HG02852 (cell line): ENCODE data around the gene CEP78.
"Not testable (repeated sequence)": the region's sequence is repeated elsewhere in the genome, so short reads cannot be mapped to it uniquely, and the experiment has no call there.

Source experiments
- ATAC-seq: cut with Tn5 transposase; IDR thresholded peaks from one replicate; pipeline ENCODE4 v1.9.1; 2021; ENCODE audit warnings: mild to moderate bottlenecking, moderate library complexity; ENCODE audit not compliant: unreplicated experiment

The CEP78 gene

DNA sequence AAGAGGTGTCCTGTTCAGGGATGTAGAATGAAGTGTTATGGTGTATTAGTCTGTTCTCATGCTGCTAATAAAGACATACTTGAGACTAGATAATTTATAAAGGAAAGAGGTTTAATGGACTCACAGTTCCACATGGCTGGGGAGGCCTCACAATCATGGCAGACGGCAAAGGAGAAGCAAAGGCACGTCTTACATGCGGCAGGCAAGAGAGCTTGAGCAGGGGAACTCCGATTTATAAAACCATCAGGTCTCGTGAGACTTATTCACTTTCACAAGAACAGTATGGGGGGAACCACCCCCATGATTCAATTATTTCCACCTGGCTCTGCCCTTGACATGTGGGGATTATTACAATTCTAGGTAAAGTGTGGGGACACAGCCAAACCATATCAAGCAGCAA is 3.4 kb upstream of the CEP78 start:
- not testable (repeated sequence) for ATAC-seq

DNA sequence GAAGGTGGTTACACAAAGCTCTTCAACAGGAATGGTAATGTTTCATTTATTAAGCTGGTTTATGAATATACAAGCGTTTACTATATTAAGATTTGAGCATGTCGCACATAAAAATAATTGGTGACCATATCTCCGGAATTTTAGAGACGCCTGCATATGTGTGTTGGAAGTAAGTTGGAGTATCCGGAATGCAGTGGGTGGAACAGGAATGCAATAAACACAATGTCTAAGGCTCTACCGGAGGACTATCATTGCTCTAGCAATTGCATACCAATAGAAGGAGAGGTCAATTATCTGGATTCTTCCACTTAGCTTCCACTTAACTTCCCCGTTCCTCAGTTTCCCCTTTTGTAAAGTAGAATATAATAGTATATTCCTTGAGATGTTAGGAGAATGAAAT is 1.1 kb upstream of the CEP78 start:
- no peak for ATAC-seq

DNA sequence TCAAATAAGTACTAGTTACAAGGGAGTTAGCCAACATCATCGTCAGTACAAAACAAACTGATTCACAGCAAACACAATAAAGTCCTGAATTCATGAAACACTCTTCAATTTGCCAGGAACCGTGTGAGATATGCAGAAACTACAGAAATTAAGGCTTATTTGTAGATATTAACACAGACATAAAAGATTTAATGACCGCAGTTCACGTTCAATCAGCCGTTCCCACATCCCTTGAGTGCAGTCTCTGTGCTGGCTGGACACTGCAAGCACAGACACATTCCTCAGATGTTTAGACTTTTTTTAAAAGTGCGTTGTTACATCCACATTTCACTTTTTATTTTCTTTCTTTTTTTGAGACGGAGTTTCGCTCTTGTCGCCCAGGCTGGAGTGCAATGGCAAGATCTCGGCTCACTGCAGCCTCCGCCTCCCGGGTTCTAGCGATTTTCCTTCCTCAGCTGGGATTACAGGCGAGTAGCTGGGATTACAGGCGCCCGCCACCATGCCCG is 566 bp upstream of the CEP78 start:
- ATAC-seq = no peak

DNA sequence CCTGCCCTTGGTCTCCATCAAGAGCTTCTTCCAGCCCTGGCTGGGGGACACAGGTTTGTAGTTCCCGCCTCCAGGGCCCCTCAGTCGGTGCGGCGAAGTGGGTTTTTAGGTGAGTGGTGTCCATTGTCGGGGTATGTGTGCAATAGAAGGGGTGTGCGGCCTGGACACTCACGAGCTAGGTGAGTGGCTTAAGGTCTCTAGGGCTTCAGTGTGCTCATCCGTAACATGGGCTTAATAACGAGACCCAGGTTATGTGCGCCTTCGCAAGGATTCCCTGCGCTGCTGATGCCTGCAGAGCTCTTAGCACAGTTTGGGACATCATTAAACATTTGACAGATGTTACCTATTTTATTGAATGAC is 656 bp downstream of the CEP78 start:
- peak; percentile 14 for ATAC-seq

DNA sequence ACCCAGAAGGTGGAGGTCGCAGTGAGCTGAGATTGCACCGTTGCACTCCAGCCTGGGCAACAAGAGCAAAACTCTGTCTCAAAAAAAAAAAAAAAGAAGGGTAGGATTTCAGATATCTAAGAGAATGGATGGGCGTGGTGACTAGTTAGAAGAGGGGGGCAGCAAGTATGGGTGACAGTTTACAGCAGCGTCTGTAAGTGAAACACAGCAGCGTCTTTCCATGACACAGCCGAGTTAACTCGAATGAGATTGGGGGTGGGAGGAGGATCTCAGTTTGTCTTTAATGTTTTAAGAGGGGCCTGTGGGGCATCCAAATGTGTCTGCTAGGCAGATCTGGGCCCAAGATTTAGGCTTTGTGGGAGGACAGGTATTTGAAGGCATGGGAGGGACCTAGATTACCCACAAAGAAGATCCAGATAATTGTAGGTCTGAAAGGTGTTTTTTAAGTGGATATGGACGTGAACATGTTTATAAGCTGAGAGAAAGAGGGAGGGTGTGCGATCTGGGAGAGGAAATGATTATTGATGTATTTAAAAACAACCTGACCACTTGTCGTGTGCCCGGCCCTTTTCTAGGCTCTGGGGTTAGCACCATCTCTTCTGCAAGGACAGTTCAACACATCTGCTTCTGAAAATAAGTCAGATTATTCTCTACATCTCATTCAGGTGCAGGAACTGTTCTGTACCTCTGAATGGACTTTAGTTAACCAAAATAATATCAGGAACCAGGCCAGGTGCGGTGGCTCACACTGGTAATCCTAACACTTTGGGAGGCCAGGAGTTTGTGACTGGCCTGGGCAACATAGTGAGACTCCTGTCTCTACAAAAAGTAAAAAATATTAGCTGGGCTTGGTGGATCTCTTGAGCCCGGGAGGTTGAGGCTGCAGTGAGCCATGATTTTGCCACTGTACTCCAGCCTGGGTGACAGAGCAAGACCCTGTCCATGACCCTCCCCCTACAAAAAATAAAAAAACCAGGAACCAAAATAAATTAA is 2.5 kb downstream of the CEP78 start:
- no peak for ATAC-seq

DNA sequence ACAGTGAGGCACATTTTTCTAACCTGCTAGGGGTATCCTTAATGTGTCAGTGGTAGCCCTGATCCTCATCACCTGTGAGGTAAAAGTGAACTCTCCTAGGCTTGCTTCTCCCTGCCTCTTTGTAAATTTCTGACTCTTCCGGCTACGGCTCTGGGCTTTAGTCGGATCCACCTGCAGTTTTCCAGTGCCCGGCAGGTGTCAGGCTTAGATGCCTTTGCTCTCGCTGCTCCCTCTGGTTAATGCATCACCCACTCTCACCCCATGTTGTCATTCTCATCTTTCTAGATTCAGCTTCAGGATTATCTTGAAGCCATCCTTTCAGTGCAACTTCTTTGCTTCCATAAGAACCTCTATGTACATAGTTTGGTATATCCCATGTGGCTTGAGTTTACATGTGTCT is 3.6 kb downstream of the CEP78 start:
- ATAC-seq = no peak

DNA sequence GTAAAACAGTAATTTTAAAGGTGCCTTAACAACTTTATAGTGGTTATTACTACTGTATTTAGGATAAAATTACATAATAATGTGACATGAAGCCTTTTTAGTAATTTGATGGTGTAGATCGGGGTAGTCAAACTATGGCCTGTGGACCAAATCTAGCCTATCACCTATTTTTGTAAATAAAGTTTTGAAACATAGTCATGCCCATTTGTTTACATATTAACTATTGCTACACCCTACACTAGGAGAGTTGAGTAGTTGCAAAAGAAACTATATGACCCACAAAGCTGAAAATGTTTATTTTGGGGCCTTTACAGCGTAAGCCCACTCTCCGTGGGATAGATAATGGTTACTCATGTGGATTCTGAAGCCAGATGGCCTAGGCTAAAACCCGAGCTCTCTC is 6.2 kb downstream of the CEP78 start:
- no peak for ATAC-seq

DNA sequence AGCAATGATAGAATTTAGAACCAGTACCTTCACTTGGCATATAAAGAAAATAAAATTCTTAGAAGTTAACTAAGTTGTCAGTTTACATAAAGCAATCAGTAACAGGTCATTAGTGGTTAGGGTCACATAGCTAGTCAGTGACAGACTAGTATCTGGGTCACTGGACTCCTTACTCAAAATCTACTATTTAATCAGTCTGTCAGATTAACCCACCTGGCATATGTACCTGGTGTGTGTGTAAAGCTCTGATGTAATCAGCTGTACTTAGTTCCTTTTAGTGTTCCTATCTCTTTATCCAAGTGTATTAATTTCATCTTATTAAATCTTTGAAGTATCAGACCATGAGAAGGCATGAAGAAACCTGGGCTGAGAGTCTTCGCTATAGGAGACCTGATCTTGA is 7.3 kb downstream of the CEP78 start:
- no peak for ATAC-seq

DNA sequence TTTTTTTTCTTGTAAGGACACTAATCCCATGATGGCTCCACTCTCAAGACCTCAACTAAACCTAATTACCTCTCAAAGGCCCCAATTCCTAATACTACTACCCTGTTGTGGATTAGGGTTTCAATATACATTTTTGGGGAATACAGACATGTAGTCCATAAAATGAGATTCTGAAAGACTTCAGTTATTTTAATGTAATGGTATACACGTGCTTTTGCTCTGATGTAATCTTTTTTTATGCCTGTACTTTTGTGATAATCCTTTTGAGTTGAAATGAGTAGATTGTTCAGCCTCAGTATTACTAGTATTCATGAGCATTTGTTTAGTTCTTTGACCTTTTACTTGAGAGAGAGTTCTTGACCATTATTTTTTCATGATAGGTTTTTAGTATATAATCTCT is 9.5 kb downstream of the CEP78 start:
- no peak for ATAC-seq

DNA sequence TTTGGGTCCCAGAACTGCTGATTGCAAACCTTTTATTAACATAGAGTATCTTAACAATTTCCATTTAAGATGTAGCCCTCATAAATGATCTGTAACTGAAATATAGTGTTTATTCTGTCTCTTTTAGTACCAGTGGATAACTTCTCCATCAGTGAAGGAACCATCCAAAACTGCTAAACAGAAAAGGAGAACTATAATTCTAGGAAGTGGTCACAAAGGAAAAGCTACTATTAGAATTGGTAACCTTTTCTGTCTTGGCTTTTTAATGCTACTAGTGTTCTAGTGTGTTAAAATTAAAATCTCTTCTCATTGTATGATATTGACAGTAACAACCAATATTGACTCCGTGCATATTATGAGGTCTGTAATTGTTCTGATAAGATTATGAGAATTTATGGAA is 12.8 kb downstream of the CEP78 start:
- ATAC-seq = no peak

DNA sequence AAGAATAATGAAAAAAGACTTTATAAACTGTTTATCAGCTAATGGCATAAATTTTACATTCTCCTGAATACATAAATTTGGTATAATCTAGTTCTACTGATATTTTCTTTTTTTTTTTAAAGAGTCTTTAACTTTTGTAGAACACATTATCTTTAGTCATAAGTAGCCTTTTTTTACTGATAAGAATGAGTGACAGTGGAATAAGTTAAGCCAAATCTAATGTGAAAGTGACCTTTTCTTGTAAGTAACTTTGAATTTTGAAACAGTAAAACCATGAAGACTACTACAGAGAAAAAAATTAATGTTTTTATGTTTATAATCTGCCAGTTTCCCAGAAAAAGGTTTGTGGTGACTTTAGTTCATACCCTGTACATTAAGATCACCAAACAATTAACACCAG is 13.7 kb downstream of the CEP78 start:
- ATAC-seq = no peak

DNA sequence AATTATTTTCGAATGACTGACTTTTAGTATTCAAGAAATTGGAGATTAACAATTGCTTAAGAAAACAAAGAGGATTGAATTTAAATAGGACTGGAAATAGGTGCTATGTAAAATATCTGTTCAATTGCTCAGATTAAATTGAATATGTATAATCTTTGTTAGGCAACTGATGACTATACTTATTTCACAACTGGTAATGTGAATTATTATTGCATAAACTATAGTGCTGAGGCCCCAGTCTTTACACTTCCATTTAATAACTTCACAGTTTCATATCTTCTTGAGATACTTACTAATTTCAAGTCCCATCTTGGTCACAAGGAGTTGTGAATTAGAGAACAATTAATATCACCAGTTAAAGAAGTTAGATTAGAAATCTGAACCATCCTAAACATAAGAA is 16.7 kb downstream of the CEP78 start:
- ATAC-seq = no peak

DNA sequence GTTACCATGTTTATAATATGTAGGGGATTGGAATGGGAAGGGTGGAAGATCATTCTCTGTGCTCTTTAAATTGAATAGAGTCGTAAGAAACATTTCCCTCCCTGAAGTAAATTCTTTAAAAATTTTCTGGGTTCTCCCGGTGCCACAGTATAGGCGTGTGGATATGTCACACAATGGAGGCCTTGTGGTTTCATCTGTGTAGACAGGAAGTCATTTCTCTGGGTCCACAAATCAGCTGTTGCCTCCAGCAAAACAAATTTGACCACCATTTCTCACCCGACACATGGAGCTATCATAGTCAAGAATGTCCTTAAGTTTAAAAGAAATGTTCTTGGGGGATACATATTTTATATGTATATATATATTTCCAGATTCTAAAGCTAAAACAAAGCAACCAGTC is 17.4 kb downstream of the CEP78 start:
- ATAC-seq = no peak

DNA sequence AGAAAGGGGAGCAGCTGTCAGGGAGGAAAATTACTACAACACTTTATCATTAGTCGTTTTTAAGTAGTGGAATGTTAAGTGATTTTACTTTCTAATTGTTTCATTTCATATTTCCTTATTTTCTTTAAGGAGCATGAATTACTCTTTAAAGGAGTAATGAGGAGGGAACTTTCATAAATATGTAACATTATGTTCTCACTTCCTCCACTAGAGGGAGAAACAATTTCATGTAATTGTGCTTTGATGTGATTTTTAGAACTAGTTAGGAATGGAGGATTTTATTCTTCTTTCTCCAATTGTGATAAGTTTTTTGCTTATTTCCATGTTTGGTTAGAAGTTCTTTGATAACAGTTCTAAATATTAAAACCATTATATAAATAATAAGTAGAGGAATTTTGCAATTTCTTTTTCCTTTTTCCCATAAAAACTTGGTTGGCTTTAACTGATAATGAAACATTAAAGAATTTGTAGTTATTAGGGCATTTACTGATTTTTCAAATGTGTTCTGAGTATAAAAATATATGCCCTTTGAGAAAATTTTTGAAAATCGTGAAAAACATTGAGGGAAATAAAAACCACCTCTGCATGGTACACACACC is 25.6 kb downstream of the CEP78 start:
- ATAC-seq = peak; percentile 57

DNA sequence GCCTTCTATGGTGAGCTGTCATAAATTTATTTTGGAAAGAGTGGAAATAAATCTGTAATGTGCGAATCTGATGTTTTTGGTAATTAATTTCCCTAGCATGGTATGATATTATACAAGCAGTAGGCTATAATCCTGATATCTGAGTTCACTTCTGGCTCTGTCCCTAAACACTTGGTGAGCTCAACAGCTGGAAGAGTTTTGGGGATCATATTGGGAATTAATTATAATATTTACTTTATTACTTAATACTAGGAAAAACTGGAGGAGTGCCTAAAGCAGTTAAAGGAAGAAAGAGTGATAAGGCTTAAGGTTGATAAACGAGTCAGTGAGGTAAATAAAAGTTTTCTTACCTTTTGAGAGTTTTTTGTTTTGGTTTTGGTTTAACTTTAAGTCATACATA is 26.8 kb downstream of the CEP78 start:
- ATAC-seq = no peak

DNA sequence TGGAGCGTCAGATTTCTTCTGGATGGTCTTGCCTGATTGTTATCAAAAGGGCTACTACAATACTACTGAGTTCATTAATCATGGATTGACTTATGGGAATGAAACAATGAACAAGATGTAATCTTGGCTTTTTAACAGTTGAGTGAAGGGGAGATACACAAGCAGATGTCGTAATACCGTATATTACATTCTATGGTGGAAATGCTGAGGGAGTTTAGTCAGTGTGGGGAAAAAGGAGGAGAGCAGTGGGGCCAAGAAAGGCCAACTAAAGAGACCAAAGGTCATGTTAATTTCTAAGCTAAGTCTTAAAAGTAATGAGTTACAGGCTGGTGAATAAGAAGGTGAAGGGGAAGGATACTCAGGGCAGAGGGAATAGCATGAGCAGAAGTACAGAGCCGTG is 32.0 kb downstream of the CEP78 start:
- ATAC-seq = no peak

DNA sequence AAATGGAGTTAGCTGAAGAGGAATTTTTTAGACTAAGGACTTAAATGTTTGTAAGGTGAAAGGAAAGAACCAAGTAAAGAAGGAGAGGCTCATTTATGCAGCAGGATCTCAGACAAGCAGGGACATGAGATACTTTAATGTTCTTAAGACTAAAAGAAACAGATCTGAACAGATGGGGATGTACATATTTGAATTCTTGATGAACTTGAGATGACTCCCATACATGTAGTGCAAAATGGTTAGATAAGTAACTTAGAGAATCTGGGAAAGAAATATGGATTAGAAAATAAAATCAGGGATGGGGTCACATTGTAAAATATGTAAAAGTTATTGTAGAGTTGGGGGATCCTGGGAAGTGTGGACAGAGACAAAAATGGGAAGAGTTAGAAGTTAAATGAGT is 33.9 kb downstream of the CEP78 start:
- ATAC-seq = no peak

DNA sequence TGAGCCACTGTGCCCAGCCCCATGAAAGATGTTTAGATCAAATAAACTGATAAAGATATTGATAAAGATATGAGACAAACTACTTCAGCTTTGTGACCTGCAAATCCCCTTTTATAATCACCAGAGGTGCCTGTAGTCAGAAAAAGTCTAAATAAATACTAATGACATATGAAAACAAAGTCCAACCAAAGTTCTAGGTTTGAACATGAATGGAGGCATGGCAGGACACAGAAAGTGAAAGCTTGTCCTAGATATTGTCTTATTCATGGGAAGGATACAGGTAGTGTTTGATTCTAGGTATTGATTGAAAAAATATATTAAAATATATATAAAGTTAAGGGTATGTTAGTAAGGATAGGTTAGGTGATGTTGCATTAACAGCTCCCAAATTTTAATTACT is 36.4 kb downstream of the CEP78 start:
- no peak for ATAC-seq

DNA sequence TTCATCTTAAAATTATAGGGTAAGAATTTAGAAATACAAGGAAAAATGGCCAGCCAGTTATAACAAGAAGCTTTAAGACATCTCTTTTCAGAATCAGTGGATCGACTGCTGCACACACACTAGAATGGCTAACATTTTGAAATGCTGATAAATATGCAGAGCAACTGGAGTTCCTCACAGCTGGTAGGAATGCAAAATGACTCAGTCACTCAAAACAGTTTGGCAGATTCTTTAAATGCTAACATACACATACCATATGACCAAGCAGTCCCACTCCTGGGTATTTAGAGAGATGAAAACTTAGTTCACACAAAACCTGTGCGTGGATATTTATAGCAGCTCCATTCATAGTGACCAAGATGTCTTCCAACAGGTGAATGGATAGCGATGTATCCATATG is 37.9 kb downstream of the CEP78 start:
- ATAC-seq = no peak

DNA sequence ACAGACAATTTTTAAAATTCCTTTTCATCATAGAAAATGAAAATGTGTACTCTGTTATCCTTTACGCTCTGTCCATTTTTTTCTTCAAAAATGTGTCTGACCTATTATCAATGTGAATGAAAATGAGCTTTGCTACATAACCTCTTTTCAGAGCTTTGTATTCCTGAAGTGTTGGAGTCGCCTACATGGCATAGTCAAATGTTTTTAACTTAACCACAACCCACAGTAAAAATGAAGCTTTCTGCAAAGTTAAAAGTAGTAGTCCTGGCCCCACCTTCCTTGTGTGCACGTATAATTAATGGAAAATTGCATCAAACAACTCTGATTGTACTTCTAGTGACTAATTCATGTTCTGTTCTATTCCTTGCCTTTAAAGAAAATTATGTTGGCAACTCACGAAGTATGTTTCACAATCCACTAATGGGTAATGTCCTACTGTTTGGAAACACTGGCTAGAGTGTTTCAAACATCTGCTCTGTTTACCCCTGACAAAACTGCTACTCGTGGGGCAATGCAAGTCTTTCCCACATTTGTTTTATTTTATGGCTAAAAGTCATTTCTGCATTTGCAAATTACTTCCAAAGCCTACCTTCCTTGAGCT is 42.4 kb downstream of the CEP78 start:
- no peak for ATAC-seq

DNA sequence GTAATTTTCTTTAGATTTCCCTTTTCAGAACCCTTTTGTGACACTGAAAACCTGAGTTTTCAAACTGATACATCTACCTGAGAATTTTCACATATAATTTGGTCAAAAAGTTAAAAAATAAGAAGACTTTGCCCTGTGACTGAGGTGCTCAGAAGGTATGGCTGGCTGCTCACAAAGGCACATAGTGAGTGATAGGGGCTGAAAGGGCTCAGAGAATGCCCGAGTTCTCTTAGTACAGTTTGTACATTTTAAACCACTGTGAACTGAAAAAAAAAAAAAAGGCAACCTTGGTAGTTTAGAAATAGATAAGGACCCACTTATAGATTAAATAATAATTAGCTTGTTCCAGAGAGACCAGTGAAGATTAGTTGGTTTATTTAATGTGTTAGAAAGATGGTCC is 42.9 kb downstream of the CEP78 start:
- no peak for ATAC-seq
